ENCODE results near the gene BACH2.

BACH2 gene

GRCh38 chr6:90204327-90205056, 92.2 kb downstream of the BACH2 start:
- DNase-seq, result no peak

DNA sequence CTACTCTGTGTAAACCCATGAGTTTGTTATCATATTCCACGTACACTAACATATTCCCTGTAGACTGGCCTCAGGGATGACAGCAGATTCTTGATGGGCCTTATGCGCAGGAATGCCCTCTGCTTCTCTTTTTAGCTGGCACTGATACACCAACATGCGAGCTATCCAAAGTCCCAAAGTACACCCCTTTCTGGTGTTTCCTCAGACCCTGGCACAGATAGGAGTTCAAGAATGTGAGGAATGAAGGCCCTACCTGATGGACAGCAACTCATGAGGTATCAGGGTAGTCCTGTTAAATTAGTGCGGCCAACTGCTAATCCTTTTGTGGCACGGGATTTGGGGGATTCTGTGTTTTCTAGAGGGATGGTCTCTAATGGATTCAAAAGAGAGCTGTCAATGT, 93.0 kb downstream of the BACH2 start:
- DNase-seq, result no peak

- DNase-seq, result no peak
Measured at GRCh38 chr6:90202156-90202555, 94.5 kb downstream of the BACH2 start.

GRCh38 chr6:90199900-90200299, 96.7 kb downstream of the BACH2 start:
- no peak for DNase-seq

GRCh38 chr6:90198758-90199425, 97.8 kb downstream of the BACH2 start:
- DNase-seq, result no peak

GRCh38 chr6:90197854-90198496, 98.7 kb downstream of the BACH2 start:
- DNase-seq, result no peak

DNA sequence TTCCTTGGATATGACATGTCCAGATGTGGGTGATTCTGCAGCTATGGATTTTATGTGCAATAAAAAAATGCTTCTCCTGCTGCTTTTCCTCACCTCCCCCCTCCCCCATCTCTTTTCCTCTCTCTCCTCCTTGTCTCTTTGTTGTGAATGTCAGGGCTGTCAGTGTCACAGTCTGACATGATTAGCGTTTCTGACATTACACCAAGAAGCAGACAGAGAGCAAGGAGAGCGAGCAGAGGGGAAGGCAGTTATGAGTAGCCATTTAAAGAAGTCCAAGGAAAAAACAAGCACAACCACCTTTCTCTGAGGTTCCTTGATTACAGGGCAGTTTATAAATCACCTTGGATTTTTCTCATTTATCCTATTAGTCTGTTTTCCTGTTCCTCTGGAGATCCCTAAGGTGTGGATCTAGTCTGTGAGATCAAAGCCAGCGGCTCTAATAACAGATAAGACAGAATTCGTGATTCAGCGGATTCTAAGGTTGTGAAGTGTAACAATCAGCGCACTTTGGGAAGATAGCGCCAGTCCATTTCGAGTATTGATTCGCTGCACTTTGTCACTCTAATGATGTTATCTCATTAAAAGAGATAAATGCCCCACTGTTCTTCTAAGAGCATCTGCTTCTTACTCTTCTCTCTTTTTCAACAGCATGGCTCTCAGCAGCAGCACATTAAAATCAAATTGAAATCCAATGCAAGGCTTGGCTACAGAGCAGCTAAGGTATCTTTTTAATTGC, 101.4 kb downstream of the BACH2 start:
- DNase-seq, result no peak

GRCh38 chr6:90194371-90194841, 102.2 kb downstream of the BACH2 start:
- no peak for DNase-seq

DNA sequence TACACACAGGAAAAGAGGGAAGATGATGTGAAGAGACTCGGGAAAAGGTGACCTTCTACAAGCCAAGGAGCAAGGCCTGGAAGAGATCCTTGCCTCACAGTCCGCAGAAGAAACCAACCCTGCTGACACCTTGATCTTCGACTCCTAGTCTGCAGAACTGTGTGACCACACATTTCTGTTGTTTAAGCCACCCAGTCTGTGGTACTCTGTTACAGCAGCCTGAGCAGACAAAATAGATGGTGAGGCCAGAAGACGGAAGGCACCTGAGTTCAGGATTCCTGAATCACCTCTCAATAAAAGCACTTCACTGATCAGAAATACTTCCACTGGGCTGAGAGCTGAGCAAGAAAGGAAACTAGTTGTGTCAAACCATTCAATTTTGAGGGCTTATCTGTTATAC, 103.3 kb downstream of the BACH2 start:
- no peak for DNase-seq

GRCh38 chr6:90192857-90193256, 103.8 kb downstream of the BACH2 start:
- no peak for DNase-seq

- no peak for DNase-seq
Measured at GRCh38 chr6:90190752-90191395, 105.8 kb downstream of the BACH2 start.

DNA sequence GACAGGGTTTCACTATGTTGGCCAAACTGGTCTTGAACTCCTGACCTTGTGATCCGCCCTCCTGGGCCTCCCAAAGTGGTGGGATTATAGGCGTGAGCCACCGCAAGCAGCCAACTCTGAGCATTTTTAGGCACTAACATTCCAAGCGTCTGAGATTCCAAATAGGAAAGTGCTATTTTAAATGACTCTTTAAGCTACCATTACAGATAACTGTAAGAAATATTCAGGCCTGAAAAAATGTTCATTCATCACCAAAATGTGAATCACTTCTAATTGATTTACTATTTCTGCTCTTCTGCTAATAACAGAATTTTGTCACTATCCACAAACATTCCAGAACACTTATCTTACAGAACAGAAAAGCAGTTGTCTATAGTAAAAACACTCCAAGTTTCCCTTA, 106.5 kb downstream of the BACH2 start:
- DNase-seq, result no peak

DNA sequence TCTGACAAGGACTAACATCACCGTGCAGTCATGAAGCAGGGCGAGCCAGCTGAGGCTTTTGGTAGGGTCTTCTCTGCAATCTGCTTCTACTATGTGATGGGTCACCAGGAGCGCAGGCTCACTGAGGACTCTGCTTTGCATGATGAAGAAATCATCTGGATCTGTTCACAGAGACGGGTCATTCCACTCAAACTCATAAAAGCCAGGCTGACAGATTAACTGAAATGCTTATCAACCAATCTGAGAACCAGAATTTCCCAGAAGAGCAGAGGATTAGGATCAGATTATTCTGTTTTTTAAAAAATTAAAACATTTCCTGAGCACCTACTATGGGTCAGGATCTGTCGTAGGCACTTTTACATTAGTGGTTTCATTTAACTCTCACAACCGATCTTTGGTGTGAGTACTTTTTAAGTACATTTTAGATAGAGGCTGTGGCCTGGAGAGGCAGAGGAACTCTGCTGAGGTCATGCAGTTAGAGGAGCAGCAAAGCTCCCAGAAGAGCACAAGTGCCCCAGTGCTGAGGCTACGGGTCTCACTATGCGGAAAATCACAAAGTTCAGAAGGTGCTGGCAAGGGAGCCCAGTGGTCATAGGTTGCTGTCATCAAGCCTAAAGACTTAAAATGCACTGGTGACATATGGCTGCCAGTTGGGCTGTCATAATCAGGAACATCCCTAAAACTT, 109.1 kb downstream of the BACH2 start:
- DNase-seq, result no peak

- no peak for DNase-seq
Measured at GRCh38 chr6:90186637-90187371, 109.8 kb downstream of the BACH2 start.

GRCh38 chr6:90186026-90186425, 110.6 kb downstream of the BACH2 start:
- no peak for DNase-seq

GRCh38 chr6:90184334-90185298, 112.0 kb downstream of the BACH2 start:
- no peak for DNase-seq

- DNase-seq, result no peak
Measured at GRCh38 chr6:90183587-90184333, 112.9 kb downstream of the BACH2 start.

DNA sequence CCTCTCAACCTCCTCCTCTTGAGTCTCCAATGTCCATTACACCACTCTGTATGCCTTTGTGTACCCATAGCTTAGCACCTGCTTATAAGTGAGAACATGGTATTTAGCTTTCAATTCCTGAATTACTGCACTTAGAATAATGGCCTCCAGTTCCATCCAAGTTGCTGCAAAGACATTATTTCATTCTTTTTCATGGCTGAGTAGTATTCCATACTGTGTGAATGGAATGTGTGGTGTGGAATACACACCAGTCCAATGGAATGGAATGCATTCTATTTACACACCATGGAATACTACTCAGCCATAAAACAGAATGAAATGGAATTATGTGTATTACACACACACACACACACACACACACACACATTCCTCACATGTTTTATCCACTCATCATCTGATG, 116.1 kb downstream of the BACH2 start:
- no peak for DNase-seq
